Peyer's patch (tissue), 4 donors: Measurements from ENCODE around the gene ZNF772.
"Not testable (repeated sequence)": the region's sequence is repeated elsewhere in the genome, so short reads cannot be mapped to it uniquely, and the experiment has no call there.

Experiments used
- CTCF ChIP-seq, 6 experiments: fragments of 450-650 bp in 4 of 6; fragments of 200-600 bp in 2 of 6; sonication (generic) in 1 of 6; IDR thresholded peaks; one replicate each; pipeline ENCODE4 v1.5.1; 2017 to 2019; ENCODE audit warnings: antibody characterized with exemption in 6 of 6, mild to moderate bottlenecking in 3 of 6, moderate library complexity in 1 of 6
- POLR2A ChIP-seq, 2 donors: fragments of 450-650 bp; IDR thresholded peaks; one replicate each; pipeline ENCODE4 v1.5.1; 2017; ENCODE audit warnings: antibody characterized with exemption in 2 of 2, mild to moderate bottlenecking in 2 of 2, moderate library complexity in 2 of 2

GRCh38 chr19:57488299-57488644 lies 10.9 kb upstream of the ZNF772 start:
- TF ChIP-seq CTCF, POLR2A (IDR thresholded peaks at IDR 0.05): not testable (repeated sequence)
